GM20000 (cell line): Measurements from ENCODE around the gene HAPLN3.
A peak's percentile ranks its signal among the peaks of the same experiment; 100 is the strongest.

Source experiments
- DNase-seq: peaks from one replicate; pipeline ENCODE4 v3.0.0; 2012; ENCODE audit warnings: low spot score
- TF ChIP-seq, protein P1 (sequence below): IDR thresholded peaks from 2 replicates; pipeline ENCODE4 v1.5.1; 2012; ENCODE audit warnings: mild to moderate bottlenecking, control low read depth; ENCODE audit errors: extremely low read depth, missing control alignments

HAPLN3 gene

DNA sequence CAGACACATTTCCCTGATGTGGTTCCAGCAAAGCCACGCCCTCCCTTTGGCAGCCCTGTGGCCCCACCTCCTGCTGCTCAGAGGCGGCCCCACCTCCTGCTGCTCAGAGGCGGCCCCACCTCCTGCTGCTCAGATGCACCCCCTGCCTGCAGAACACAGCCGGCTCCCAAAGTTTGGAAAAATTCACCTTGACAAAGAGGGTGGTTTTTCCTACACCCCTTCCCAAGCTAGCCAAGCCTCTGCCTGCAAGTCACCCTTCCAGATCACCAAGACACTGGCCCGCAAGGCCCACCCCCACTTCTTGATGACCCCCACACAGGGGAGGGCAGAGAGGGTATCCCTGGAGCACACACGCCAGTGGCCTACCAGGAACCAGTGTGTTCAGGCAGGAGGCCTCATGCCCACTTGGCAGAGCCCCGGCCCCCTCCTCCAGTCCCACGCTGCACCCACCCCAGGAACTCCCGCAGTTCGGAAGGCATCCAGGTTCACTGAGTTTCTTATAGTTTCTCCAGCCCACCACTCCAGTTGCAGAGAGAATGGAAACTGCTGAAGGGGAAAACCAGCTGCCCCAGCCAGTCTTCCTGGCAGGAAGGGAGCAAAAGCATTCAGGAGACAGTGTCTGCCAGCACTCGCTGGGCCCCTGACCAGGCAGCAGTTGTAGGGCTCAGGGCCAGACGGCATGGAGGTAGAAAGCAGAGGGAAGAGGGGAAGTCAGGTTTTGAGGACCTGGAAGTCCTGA is 2.3 kb upstream of the HAPLN3 start:
- TF ChIP-seq, protein P1, sequence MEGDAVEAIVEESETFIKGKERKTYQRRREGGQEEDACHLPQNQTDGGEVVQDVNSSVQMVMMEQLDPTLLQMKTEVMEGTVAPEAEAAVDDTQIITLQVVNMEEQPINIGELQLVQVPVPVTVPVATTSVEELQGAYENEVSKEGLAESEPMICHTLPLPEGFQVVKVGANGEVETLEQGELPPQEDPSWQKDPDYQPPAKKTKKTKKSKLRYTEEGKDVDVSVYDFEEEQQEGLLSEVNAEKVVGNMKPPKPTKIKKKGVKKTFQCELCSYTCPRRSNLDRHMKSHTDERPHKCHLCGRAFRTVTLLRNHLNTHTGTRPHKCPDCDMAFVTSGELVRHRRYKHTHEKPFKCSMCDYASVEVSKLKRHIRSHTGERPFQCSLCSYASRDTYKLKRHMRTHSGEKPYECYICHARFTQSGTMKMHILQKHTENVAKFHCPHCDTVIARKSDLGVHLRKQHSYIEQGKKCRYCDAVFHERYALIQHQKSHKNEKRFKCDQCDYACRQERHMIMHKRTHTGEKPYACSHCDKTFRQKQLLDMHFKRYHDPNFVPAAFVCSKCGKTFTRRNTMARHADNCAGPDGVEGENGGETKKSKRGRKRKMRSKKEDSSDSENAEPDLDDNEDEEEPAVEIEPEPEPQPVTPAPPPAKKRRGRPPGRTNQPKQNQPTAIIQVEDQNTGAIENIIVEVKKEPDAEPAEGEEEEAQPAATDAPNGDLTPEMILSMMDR: no peak
- no peak for DNase-seq

GRCh38 chr15:88897142-88897455 is 1.8 kb upstream of the HAPLN3 start:
- TF ChIP-seq, protein P1: no peak
- DNase-seq: no peak

DNA sequence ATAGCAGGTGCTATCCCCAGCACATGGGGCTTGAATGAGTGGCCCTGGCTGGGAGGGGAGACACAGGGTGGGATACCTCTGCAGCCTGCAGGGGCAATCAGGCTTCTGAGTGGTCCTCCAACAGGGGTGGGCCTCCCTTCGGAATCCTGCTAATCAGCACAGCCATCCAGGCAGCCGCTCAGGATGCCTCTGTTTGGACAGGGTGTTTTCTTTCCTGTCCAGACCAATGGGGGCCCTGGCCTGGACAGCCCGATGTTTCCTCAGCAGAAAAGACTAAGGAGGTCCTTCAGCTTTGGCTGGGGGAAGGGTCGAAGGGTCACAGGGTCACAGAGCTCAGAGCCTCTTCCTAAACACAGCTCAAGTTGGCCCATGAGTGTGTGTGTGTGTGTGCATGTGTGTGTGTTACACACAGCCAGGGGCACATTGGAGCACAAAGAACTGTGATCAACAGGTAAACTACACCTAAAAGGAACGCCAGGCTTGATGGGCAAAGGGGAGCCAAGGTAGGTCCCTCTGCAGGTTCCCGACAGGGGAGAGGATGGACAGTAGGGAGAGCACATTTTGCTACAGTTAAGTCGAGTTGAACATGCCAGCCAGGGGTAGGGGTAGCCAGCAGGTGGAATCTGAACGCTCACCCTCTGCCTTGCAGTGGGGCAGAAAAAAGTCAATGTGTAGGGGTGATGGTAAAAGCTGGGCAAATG is 1.1 kb upstream of the HAPLN3 start:
- DNase-seq: no peak
- TF ChIP-seq, protein P1: no peak

- TF ChIP-seq, protein P1: peak; percentile 83
- peak; percentile 82 for DNase-seq
These were observed 961 bp downstream of the HAPLN3 start for GRCh38 chr15:88894348-88894818.

DNA sequence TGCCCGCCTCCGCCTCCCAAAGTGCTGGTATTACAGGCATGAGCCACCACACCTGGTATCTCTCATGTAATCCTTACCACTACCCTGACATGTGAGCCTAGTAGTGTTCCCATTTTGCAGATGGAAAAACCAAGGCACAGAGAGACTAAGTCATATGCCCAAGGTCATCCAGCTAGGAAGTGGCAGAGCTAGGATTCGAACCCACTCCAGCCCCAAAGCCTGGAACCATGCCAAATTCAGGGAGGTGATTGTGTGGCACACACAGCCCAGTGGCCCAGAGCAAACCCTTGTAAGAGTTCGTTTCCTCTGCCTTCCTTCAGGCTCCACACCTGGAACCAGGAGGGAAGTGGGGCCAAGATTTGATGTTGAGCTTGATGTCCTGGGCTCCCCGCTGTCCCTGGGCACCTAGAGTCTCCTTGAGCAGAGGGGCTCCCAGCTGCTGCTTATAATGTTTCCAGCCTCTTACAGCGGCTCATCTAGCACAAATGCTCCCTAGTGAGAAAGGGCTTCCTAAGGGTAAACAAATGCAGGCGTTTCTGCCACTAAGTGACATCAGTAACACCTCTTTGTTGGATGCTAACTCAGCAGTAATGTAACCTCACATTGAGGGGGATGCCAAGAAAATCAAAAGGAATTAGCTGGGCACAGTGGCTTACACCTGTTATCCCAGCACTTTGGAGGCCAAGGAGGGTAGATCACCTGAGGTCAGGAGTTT is 3.6 kb downstream of the HAPLN3 start:
- no peak for DNase-seq
- TF ChIP-seq, protein P1: no peak

DNA sequence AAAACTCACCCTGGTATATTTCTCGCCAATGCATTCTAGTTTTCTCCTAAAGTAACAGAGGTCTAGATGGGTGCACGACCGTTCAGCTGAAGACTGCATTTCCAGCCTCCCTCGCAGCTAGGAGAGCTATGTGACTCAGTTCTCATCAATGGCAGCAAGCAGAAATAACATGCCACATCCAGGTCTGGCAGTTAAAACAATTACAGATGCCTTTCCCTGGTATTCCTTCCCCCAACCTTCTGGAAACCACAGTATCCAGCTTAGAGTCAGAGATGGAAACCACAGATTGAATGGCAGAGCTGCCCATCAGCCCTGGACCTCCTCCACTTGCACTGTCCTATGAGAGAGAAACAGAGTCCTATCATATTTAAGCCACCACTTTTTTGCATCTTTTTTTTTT is 4.8 kb downstream of the HAPLN3 start:
- no peak for DNase-seq
- TF ChIP-seq, protein P1: no peak

DNA sequence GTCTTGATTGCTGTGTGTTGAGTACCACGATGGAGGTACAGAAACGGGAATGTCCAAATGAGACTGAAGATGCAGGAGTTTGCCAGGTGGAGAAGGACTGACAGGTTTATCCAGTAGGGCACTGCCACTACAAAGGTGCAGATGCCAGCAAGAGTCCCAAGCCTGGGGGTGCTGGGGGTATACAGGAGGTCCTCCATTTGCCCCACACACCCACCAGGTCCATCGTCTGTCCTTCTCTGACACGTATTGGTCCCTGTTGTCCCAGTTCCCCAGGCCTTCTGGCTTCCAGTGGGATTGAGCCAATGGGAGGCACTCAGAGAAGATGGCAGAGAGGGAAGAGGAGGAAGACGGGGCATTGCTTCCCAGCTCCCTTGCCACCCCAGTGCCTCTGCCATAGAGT is 6.6 kb downstream of the HAPLN3 start:
- TF ChIP-seq, protein P1: no peak
- DNase-seq: no peak
